Globus pallidus (tissue), 1 donor: ENCODE results near the gene ATP6V1D.
"Not testable (repeated sequence)": the region's sequence is repeated elsewhere in the genome, so short reads cannot be mapped to it uniquely, and the experiment has no call there.

Experiments used
- DNase-seq: peaks from one replicate; pipeline ENCODE4 v3.0.0-alpha.2; 2015; ENCODE audit warnings: low spot score

ATP6V1D gene

DNA sequence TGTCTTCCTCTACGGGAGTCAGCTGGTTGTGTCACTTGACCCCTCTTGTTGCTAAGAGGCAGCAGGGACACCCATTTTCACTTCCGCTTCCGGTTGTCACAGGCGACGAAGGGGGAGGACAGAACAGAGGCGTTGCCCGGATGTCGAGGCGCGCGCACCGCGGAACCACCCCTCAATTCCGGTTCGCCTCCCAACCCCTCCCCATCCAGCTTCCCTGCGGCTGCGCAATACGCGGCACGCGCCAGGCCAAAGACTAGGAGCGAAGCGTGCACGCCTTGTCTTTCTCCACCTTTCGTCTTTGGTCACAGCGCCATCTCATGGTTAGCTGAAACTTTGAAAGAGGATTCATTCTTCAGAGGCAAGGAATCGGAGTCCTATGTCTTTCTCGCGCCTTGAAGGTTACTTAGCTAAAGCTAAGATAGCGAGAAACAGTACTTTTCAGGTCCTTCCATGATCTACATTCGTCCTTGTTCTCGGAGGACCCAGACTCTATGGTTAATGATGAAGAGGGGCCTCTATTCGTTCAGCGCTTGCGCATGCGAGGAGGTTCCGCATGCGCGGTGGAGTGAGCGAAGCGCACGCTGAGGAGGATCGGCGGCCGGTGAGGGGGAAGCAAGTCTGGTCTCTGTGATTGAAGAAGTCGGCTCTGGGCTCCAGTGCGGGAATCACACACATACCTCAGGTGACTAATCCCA, at the start of gene ATP6V1D, which contains the start of gene EIF2S1:
Gene ATP6V1D (minus strand): TSS at position 30 of the 695 bp plus-strand sequence. CDS start 106 bp downstream, outside the sequence.
Gene EIF2S1 (plus strand): TSS at position 554 of the 695 bp plus-strand sequence. CDS start 4,440 bp downstream, outside the sequence.
- peak; percentile 100 for DNase-seq

DNA sequence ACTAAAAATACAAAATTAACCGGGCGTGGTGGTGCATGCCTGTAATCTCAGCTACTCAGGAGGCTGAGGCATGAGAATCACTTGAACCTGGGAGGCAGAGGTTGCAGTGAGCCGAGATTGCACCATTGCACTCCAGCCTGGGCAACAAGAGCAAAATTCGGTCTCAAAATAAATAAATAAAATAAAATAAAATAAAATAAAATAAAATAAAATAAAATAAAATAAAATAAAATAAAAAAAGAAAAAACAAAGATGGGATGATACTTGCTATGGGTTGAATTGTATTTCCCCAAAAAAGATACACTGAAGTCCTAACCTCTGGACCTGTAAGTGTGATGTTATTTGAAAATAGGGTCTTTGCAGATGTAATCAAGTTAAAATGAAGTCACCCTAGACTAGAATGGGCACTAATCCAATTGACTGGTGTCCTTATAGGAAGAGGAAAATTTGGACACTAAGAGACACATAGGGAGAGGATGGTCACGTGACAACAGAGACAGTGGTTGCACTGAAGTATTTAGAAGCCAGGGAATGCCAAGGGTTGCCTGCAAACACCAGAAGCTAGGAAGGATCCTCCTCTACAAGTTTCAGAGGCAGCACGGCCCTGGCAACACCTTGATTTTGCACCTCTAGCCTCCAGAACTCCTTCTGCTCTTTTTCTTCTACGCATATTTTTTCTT, 48.7 kb upstream of the ATP6V1D start:
- DNase-seq, result not testable (repeated sequence)

DNA sequence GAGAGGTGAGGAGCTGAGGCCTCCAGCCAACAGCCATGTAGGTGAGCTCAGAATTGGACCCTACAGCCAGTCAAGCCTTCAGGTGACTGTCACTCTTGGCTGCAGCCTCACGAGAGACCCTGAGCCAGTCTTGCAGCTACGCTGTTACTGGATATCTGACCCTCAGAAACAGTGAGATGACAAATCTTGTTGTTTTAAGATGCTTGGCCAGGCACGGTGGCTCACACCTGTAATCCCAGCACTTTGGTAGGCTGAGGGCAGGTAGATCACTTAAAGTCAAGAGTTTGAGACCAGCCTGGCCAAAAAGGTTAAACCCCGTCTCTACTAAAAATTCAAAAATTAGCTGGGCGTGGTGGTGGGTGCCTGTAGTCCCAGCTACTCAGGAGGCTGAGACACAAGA, 46.2 kb upstream of the ATP6V1D start:
- no peak for DNase-seq

DNA sequence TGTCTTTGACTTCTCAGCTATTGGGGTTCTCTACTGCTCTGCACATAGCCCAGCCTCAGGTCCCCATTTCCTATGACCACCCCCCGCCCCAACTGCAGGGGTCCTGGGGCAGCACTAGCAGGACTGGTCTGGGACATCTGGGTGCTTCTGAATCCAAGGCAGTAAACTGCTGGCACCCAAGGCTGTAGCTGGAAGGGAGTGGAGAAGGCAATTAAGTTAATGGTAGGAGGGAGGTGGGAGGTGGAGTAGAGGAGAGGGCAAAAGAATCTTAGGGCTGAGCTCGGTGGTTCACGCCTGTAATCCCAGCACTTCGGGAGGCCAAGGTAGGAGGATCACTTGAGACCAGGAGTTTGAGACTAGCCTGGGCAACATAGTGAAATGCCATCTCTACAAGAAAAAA, 40.8 kb upstream of the ATP6V1D start:
- no peak for DNase-seq

DNA sequence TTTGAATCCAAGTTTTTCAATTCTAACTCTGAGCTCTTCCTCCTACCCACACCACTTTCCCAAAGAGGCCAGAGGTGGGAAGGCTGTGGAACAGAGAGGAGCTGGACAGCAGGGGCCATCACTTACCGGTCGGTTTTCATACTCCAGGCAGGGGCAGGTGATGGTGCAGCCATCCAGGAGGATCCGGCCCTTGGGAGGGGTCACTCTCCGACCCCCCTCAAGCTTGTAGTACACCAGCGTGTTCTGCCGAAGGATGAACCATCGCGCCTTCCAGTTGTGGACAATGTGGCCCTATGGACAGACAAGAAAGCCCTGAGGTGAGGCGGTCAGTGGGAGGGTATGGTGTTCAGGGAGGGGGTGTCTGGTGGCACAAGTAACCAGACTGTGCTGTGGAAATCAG, 37.9 kb upstream of the ATP6V1D start:
- no peak for DNase-seq

DNA sequence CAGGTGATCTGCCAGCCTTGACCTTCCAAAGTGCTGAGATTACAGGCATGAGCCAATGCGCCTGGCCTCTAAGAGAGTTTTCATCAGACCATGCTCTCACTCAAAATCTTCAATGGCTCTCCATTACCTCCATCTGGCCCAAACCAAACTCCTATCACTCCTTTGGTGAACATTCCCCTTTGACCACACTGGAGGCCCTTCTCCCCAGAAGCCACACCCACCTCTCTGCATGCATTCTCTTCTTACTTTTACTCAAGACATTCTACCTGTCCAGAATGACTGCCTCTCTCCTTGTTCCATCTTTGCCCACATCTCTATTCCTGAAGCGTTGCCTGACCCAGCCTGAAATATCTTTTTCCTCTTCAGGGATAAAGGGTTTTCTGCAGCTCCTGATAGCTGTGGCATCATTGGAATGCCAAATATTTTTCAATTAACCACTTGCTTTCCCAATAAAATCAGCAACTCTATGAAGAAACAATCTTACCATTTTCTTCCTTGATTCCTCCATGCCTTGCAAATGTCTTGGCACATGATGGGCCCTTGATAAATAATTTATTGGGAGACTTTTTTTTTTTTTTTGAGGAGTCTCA, 36.9 kb upstream of the ATP6V1D start:
- DNase-seq, result no peak

DNA sequence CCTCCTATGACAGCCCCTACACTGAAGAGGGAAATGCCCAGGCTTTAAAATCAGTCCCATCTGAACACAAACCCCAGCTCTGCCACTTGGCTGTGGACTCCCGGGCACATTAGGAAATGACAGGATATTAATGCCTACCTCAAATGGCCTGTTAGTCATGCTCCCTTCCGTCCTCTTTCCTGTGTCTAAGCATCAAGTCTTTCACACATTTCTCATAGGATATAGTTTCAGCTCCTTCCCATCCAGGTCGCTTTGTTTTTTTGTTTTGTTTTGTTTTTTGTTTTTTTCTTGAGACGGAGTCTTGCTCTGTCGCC, 36.2 kb upstream of the ATP6V1D start:
- no peak for DNase-seq

DNA sequence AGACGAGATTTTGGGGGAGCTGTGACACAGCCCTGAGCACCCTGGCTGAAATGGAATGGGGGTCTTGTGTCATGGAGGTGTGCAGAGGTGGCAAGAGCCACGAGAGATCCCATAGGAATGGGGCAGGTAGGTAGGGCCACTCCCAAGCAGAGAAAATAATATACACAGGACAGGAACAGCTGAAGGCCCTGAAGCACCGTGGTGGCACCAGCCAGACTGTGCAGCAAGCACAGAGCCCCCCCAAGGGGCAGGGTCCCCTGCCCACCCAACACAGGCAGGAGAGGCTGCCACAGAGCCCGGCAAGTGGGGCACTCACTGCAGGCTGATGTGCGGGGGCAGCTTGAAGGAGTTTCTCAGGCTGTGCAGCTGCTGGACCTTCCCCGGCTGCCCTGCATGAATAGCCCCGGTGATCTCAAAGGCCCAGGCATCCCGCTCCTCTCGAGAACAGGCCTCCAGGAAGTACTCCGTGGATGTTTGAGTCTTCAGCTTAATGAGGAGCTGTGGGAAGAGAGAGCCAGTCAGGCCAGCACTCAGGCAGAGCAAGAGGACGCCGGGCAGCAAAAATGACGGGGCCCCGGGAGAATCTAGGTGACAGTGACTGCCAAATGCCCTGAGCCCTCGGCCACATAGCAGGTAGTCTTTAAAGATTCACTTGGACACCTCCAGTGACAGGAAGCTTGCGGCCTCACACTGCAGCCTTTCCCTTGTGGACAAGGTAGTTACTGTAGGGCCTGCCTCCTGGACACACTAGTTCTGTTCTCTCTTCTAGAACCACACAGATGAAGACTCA, 35.7 kb upstream of the ATP6V1D start:
- no peak for DNase-seq

DNA sequence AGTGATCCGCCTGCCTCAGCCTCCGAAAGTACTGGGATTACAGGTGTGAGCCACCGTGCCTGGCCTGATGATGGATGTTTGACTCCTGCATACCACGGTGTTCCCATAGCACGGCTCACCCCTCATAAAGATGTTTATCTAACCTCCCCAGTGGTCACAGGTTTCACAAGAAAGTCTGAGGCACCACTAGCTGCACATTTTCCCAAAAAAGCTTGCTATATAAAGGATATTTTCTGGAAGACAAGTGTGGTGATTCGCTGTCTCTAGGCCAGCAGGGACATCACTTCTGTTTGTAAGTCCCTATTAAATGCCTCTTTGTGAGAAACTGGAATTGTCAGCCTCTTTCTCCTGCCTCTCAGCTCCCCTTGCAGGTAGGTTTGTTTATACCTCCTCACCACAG, 34.1 kb upstream of the ATP6V1D start:
- DNase-seq, result no peak

DNA sequence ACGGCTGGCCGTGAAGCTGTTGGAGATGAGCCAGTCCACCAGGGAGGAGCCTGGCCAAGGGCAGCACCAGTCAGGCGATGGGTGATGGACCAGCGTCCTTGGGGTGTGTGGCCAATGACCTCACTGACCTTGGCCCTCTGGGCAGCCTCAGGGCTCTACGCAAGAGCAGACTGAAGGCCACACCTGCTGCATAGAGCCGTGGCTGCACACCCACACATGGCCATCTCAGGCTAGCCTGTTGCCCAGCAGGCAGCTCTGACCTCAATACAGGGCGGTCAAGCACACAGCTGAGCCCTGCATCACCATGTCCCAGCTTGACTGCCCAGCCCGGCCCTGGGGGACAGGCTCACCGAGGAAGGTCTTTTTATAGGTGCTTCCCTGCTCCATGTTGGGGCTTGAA, 33.2 kb upstream of the ATP6V1D start:
- DNase-seq, result no peak

DNA sequence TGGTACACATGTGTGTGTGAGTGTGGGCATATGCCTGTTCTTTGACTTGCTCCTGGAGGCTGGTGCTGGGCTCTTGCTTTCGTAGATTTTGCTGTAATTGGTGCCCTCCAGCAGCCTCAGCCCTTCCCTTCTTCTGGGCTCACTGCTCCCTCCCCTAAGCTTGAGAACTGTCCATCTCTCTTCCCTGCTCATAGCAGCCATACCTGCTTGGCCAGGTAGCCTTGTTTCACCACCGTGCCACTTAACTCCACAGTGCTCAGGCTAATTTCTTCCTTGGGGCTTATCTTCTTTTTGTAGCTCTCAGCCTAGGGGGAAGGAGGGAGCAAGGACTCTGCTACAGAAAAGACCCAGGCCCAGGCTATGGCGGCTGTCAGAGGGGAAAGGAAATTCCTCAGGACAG, 32.5 kb upstream of the ATP6V1D start:
- DNase-seq, result no peak

DNA sequence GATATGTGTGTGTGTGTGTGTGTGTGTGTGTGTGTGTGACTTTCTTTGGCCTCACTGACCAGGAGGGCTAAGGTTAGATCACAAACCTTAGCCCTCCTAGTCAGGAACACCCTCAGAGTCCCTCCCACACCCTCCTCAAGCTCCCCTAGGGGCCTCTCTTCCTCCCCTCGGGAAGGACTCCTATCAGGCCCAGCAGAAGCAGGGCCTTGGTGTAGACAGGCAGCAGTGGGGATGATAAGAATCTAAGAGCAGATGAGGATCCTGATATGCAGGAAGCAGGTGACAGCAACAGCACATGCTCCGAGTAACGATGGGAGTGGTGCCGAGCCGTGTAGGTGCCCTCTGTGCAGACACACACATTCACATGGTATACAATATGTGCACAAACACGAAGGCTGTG, 31.7 kb upstream of the ATP6V1D start:
- no peak for DNase-seq

DNA sequence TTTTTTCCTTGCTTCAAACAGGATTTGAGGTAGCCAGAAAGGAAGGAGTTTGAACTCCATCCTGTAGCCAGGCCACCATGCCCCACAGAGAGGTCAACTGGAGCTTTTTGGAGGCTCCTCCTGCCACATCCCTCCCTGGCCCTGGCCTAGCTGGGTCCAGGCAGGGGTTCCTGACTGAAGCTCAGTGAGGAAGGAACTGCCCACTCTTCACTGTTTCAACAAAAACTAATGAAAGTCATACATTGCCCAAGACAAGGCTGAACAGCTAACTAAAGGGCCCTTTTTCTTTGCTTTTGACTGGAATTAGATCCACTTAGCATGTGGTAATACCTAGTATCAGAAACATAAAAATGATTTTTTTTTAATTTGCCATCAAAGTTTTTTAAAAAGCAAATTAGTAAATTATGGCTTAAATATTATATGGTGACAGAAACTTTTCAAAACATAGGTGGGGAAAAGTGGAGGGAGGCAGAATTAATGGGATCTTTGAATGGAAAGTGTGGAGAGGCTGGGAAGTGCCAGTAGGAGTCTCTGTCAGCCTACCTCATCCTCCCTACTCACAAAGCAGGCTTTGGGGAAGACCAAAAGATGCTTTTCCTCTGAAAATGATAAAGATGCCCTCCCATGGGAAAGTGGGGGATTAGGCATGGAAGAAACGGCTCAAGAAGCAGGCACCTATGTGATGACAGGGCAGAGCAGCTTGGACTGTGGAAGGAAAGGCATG, 30.4 kb upstream of the ATP6V1D start:
- DNase-seq, result no peak

DNA sequence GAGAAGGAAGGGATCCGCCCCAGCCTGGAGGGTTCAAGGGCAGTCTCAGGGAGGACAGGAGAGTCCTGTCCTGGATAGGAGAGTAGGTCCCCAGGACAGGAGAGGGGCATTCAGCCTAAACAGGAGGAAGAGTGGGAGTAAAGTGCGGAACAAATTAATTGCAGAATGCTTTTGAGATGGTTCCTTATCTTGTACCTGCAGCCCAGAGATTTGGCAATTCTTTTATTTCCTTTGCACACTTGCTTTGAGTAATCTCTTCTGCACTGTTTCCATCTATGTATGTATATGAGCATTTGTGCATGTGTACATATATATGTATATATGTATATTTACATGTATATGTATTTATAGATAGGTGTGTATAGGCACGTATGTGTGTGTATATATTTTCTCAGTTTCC, 29.7 kb upstream of the ATP6V1D start:
- DNase-seq, result no peak

DNA sequence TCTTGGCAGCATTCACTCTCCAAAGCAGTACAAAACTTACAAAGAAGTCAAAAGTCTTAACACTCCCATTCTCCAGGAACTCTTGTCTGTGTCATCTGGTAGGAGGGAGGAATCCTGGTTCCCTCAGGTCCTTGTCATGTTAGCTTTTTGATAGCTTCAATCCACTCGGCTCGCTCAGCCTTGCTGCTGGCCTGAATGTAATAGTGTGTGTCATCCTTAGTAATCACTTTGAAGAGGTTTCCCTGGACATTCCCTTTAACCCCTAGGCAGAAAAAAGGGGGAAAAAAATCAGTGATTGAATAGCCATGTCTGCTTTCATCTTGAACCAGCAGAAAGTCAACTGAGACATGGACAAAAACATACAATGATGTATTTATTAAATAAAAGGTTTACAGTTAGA, 27.6 kb upstream of the ATP6V1D start:
- no peak for DNase-seq

DNA sequence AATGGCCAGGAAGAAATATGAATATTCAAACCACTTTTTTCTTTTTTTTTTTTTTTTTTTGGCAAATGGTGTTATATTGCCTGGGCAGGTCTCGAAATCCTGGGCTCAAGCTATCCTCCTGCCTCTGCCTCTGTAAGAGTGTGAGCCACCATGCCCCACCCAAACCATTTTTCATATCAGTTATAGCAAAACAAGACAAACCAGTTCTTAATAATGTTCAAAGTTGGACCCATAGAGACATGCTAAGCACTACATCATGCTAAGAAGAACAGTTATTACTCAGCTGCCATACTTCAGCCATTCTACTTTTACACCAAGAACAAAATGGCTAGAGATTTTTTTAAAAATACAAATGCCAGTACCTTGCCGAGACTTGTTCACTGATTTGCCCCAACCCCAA, 26.0 kb upstream of the ATP6V1D start:
- DNase-seq, result no peak

DNA sequence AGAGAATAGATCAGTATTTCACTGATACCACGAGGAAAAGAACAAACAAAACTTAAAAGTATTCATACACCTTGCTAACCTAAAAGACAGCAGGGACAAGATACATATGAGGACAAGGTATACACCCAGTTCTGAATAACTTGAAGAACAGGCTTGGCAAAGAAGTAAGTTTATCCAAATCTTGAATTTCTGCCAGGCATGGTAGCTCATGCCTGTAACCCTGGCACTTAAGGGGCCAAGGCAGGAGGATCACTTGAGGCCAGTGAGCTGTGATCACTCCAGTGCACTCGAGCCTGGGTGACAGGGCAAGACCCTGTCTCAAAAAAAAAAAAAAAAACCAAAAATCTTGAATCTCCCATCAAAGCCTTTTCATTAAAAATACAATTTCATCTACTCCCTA, 25.5 kb upstream of the ATP6V1D start:
- no peak for DNase-seq

DNA sequence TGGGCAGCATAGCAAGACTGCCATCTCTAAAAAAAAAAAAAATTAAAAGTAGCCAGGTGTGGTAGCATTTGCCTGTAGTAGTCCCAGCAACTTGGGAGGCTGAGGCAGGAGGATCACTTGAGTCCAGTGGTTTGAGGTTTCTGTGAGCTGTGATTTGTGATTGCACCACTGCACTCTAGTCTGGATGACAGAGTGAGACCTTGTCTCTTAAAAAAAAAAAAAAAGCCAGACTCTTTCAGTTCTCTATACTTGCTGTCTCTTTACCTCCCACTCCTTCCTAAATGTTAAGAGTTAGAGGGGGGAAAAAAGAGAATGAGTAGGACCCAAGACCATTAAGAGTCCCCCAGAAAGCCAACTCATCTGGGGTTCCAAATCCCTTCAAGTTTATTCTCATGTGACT, 18.3 kb upstream of the ATP6V1D start:
- DNase-seq, result no peak

DNA sequence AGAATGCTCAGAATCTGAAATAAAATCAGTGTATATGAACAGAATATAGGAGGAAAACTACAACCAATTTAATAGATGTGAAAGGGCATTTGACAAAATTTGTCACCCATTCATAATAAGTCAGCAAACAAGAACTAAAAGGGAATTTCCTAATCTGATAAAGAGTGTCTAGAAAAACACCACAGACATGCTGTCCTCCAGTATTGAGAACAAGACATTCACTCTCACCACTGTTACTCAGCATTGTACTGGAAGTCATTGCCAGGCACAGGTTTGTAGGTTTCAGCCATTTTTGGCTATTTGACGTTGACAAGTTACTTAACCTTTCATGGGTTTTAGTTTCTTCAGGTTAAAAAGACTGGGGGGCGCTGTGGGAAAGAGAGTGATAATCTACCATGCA, 13.7 kb upstream of the ATP6V1D start:
- no peak for DNase-seq

DNA sequence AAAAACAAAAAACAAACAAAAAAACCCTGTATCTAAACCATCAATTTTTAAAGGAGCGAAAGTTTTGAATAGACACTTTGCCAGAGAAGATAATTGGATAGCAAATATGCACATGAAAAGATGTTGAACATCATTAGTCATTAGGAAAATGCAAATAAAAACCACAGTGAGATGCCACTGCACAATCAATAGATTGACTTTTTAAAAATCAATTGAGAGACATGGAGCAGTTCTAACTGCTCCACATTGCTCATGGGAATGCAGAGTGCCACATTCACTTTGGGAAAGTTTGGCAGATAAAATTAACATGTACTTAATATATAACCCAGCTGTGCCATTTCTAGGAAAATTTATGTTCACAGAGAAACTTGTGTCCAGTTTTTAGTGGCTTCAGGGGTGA, 13.2 kb upstream of the ATP6V1D start:
- DNase-seq, result no peak

DNA sequence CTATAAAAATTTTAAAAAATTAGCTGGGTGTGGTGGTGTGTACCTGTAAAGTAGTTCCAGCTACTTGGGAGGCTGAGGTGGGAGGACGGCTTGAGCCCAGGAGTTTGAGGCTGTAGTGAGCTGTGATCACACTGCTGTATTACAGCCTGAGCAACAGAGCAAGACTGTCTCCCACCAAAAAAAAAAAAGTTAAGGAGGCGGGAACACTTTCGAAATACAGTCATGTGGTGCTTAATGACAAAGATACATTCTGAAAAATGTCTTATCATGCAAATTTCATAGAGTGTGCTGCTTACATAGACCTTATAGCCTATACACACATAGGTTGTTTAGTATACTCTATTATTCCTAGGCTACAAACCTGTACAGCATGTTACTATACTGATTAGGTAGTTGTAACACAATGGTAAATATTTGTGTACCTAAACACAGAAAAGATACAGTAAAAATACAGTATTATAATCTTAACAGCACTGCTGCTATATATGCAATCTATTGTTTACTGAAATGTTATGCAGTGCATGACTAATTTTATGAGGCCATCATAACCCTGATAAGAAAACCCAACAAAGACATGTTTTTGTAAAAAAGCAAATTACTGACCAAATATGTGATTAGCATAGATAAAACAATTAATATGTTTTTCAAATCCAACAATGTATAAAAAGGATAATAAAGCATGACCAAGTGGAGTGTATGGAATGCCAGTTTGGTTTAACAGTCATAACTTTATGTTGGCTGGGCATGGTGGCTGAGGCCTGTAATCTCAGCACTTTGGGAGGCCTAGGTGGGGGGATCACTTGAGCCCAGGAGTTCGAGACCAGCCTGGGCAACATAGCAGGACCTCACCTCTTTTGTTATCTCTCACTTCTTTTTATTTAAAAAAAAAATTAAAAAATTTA, 11.9 kb upstream of the ATP6V1D start:
- no peak for DNase-seq
